ENCODE measurements around the gene RHCE. TPM values are rescaled to one million over a fixed set of nuclear protein-coding genes. Genes with fewer than 3 reads are reported as not detected.

The RHCE gene
- total RNA-seq = 1.4 TPM

DNA sequence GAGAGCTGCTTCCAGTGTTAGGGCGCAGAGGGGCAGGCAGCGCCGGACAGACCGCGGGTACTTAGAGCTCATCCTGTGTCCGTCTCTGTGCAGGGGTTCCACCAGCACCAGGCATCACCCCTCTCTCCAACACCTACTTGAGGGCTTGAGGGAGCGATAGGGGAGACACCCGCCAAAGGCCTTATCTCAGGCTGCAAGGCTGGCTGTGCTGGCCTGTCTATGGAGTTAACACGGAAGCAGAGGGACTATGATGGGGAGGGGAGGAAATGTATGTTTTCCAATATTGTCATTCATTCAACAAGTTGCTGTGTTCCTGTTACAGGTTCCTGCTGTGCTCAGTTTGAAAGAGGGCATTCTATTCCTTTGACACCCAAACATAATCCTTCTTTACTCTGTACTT is at the start of gene RHCE:
Gene RHCE, minus strand, starts transcription at position 111 of the 400 bp plus-strand sequence. Its CDS starts 39 bp downstream, at position 72.

DNA sequence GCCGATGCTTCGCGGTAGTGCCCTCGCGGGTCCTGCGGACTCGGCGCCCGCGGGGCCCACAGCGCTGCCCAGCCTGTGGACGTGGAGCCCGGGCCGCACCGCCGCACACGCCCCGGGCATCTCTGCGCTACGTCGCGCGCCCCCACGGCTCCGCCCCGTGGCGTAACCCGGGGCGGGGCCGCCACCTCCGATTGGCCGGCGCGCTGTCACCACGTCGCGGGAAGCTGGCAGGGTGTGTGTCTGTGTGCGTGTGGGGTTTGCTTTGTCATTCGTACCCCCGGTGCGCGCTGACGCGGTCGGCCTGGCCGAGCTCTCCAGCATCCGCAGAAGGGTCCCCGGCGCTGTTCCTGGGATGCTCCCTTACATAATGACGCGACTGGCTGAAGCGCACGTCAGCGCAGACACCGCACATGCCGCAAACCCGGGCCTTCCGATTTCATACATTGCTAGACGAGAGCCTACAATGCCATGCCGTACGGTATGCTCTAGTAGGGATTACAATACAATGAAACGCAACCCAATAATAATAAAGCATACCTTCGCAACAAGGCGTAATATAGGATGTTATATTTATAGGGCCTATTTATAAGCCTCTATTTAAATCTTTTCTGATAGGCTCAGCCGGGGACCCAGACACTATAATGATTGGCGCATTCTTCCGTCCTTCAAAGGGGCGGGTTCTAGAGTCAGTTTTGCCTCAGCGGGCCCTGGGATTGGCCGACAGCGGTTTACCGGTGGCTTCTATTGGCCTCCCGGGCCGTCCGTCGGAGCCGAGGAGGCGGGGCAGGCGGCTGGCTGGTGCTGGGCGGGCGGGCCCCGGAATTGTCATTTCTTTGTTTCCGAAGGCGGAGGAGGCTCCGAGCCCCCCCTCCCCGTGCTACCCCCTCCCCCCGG is 9.7 kb upstream of the RHCE start, which contains the start of gene MACO1:
Gene MACO1, plus strand, starts transcription at position 825 of the 894 bp plus-strand sequence. CDS start 202 bp downstream, outside the sequence.

DNA sequence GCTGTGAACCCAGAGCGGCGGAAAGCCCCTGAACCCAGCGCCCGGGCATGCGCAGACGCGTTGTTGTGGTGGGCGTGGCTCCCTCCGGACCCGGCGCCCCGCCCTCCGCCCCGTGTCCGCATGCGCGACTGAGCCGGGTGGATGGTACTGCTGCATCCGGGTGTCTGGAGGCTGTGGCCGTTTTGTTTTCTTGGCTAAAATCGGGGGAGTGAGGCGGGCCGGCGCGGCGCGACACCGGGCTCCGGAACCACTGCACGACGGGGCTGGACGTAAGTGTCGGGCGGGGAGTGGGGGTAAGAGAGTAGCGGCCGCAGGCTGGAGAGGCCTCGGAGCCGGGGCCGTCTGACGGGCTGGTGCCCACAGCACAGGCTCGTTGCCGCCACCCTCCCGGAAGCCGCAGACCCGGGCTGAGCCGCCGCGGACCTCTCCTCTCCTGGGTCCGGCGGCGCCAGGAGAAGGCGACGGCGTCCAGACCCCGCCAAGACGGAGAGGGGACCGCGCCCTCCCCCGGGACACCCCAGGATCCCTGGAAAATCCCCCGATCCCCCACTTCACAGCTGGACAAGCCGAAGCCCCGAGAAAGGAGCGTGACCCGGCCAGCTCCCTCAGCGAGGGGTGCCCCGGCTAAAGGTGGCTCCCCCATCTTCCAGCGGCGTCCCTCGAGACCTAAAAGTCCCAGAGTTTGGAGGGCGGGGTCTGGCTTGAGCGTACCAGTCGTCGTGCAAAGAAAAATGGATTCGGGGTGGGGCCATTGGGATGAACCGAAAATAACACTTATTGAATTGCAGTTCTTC is 82.2 kb downstream of the RHCE start, which contains the start of gene TMEM50A:
Gene TMEM50A, plus strand, starts transcription at position 147 of the 794 bp plus-strand sequence. CDS start 2,153 bp downstream, outside the sequence.

Other genes starting within 250 kb of the RHCE start
- gene SYF2, start 188.3 kb downstream of the RHCE start, total RNA-seq = 36.9 TPM
- 63.4 TPM for gene RSRP1, start 173.4 kb downstream of the RHCE start, total RNA-seq
- 0.92 TPM for gene RHD, start 148.3 kb downstream of the RHCE start, total RNA-seq
- 123 TPM for gene TMEM50A, start 82.5 kb downstream of the RHCE start, total RNA-seq
- 50.7 TPM for gene MACO1, start 10.1 kb upstream of the RHCE start, total RNA-seq
- 1.2 TPM for gene LDLRAP1, start 122.8 kb upstream of the RHCE start, total RNA-seq
- gene MAN1C1, start 196.0 kb upstream of the RHCE start, total RNA-seq = 11.1 TPM